Calu3 (cell line): Measurements from ENCODE around the gene LSR. TPM values are rescaled to one million over a fixed set of nuclear protein-coding genes. Genes with fewer than 3 reads are reported as not detected.

ENCODE experiments used
- BruUV-seq: library from RNA; stranded (reverse); fragments of 400-500 nt; replicated peaks from 2 replicates; lab custom pipeline; 2021; lab: Mats Ljungman, UMichigan
- CTCF ChIA-PET: fragments of 300-600 bp; sonication (Branson Sonifier 250); formaldehyde crosslinking; loops from one replicate; lab custom pipeline; 2022; ENCODE audit warnings: antibody characterized with exemption; lab: Charles Lee
- DNase-seq: peaks from one replicate; pipeline ENCODE4 v3.0.0; 2022
- H3K27ac Mint-ChIP-seq: one replicate; pipeline ENCODE4 v1.8.0; 2022; ENCODE audit warnings: mixed read lengths; ENCODE audit not compliant: unreplicated experiment
- H3K27me3 Mint-ChIP-seq: one replicate; pipeline ENCODE4 v1.8.0; 2022; ENCODE audit warnings: mixed read lengths; ENCODE audit not compliant: unreplicated experiment
- H3K36me3 Mint-ChIP-seq: one replicate; pipeline ENCODE4 v1.8.0; 2022; ENCODE audit warnings: mild to moderate bottlenecking, moderate library complexity, mixed read lengths; ENCODE audit not compliant: insufficient read depth, unreplicated experiment
- H3K4me1 Mint-ChIP-seq: one replicate; pipeline ENCODE4 v1.8.0; 2022; ENCODE audit warnings: mild to moderate bottlenecking, low read depth, mixed read lengths; ENCODE audit not compliant: unreplicated experiment
- H3K4me3 Mint-ChIP-seq: one replicate; pipeline ENCODE4 v1.8.0; 2022; ENCODE audit warnings: mild to moderate bottlenecking, low read depth, moderate library complexity, mixed read lengths; ENCODE audit not compliant: unreplicated experiment
- H3K9me3 Mint-ChIP-seq: one replicate; pipeline ENCODE4 v1.8.0; 2022; ENCODE audit warnings: low read depth, mixed read lengths; ENCODE audit not compliant: unreplicated experiment
- intact Hi-C: fragments of 100-400 bp; cut with micrococcal nuclease; formaldehyde crosslinking; loops from one replicate; pipeline ENCODE4 v1.10.0; 2022; ENCODE audit not compliant: unreplicated experiment
- total RNA-seq: library from RNA; stranded (reverse); gene quantifications from 2 replicates; pipeline ENCODE4 v1.2.3, GENCODE V29; 2022
- TF ChIP-seq, protein P1 (sequence below): fragments of 200-600 bp; IDR thresholded peaks from one replicate; pipeline ENCODE4 v1.8.0; 2022; ENCODE audit warnings: antibody characterized with exemption; ENCODE audit not compliant: unreplicated experiment

Gene LSR
- total RNA-seq, 1 experiment from 2014 or later: 494 TPM

DNA sequence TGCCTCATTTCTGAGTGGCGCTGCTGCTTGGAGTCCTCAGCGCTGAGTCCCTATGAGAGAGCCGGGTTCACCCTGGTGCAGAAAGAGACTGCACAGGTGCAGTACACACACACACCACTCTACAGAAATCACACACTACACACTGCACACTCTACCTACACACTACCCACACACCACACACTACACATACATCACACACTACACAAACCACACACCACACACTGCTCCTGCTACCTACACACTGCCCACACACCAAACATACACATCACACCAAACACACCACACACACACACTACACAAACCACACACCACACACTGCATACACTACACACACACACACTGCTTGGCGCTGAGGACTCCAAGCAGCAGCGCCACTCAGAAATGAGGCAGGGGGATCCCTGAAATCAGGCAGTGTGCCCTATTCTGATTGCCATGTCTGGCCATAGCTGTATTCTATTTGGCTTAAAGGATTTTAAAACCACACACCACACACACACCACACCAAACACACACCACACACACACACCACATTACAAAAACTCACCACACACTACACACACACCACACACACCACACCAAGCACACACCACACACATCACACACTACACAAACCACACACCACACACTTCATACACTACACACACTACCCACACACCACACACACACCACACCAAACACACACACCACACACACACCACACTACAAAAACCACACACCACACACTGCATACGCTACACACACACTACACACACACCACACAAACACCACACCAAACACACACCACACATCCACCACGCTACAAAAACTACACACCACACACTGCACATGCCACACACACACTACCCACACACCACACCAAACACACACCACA, 48.1 kb downstream of the LSR start:
- TF ChIP-seq, protein P1, sequence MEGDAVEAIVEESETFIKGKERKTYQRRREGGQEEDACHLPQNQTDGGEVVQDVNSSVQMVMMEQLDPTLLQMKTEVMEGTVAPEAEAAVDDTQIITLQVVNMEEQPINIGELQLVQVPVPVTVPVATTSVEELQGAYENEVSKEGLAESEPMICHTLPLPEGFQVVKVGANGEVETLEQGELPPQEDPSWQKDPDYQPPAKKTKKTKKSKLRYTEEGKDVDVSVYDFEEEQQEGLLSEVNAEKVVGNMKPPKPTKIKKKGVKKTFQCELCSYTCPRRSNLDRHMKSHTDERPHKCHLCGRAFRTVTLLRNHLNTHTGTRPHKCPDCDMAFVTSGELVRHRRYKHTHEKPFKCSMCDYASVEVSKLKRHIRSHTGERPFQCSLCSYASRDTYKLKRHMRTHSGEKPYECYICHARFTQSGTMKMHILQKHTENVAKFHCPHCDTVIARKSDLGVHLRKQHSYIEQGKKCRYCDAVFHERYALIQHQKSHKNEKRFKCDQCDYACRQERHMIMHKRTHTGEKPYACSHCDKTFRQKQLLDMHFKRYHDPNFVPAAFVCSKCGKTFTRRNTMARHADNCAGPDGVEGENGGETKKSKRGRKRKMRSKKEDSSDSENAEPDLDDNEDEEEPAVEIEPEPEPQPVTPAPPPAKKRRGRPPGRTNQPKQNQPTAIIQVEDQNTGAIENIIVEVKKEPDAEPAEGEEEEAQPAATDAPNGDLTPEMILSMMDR: no peak
- Mint-ChIP-seq H3K27me3 (peaks cover 29% of the 10 kb centered on the region), H3K4me3 (no peak overlapping the region), H3K27ac (no peak overlapping the region), H3K9me3 (no peaks in the 10 kb centered on the region), H3K4me1 (no peaks in the 10 kb centered on the region), H3K36me3 (no peaks in the 10 kb centered on the region)
- no peak for DNase-seq
- BruUV-seq: no TSS peak
- intact Hi-C loops: no loop called here
- CTCF ChIA-PET: no interaction called here

DNA sequence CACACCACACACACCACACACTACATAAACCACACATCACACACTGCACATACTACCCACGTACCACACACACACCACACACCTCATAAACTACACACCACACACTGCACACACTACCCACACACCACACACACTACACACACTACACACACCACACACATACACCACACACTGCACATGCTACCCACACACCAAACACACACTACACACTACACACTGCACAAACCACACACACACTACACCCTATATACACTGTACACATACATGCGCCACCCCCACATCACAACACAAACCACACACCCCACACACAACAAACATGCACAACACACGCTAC, 48.7 kb downstream of the LSR start:
- CTCF ChIA-PET: no interaction called here
- Mint-ChIP-seq H3K4me1 (no peaks in the 10 kb centered on the region), H3K27me3 (peaks cover 23% of the 10 kb centered on the region), H3K9me3 (no peaks in the 10 kb centered on the region), H3K36me3 (no peaks in the 10 kb centered on the region), H3K4me3 (no peak overlapping the region), H3K27ac (no peak overlapping the region)
- intact Hi-C loops: no loop called here
- DNase-seq: no peak
- BruUV-seq: no TSS peak
- TF ChIP-seq, protein P1: no peak

DNA sequence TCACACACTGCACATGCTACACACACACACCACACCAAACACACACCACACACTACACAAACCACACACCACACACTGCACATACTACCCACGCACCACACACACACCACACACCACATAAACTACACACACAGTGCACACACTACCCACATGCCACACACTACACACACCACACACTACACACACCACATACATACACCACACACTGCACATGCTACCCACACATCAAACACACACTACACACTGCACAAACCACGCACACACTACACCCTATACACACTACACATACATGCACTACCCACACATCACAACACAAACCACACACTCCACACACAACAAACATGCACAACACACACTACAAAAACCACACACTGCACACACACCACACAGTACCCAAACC, 49.1 kb downstream of the LSR start:
- Mint-ChIP-seq H3K4me1 (no peaks in the 10 kb centered on the region), H3K9me3 (no peaks in the 10 kb centered on the region), H3K4me3 (no peak overlapping the region), H3K27me3 (peaks cover 19% of the 10 kb centered on the region), H3K27ac (no peak overlapping the region), H3K36me3 (no peaks in the 10 kb centered on the region)
- intact Hi-C loops: no loop called here
- no TSS peak for BruUV-seq
- TF ChIP-seq, protein P1: no peak
- DNase-seq: no peak
- CTCF ChIA-PET: no interaction called here

DNA sequence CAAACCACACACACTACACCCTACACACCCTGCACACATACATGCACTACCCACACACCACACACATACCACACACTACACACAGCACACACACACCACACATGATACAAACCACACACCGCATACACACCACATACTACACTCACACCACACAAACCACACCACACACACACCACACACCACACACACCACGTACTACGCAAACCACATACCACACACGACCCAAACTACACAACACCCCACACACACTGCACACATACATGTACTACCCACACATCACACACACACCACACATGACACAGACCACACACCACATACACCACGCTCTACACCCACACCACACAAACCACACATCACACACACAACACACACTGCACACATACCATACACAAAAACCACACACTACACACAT, 49.8 kb downstream of the LSR start:
- Mint-ChIP-seq H3K27me3 (peaks cover 12% of the 10 kb centered on the region), H3K9me3 (no peaks in the 10 kb centered on the region), H3K27ac (no peak overlapping the region), H3K4me3 (no peak overlapping the region), H3K4me1 (no peaks in the 10 kb centered on the region), H3K36me3 (no peaks in the 10 kb centered on the region)
- DNase-seq: no peak
- no TSS peak for BruUV-seq
- intact Hi-C loops: no loop called here
- CTCF ChIA-PET: no interaction called here
- TF ChIP-seq, protein P1: no peak
